ENCODE measurements around the gene CIDEC. TPM values are rescaled to one million over a fixed set of nuclear protein-coding genes. Genes with fewer than 3 reads are reported as not detected.

CIDEC gene
- total and polyA plus RNA-seq, 2 of the 13 experiments (the other 11 are each of a cell fraction or from before 2014, with no cell fraction given): 2.5 to 10.4 TPM

- TF ChIP-seq FUBP1 (CRISPR knock-in tag; IDR thresholded peaks at IDR 0.05; ENCODE audit: borderline replicate concordance): no peak
- TF ChIP-seq HOXD1 (CRISPR knock-in tag; IDR thresholded peaks at IDR 0.05): no peak
- TF ChIP-seq CEBPZ (IDR thresholded peaks at IDR 0.05; ENCODE audit: low read length): no peak
- TF ChIP-seq ZNF777 (CRISPR knock-in tag; IDR thresholded peaks at IDR 0.05): no peak
- no peak for TF ChIP-seq ZNF543 (CRISPR knock-in tag; IDR thresholded peaks at IDR 0.05)
- no peak for TF ChIP-seq ZSCAN22 (CRISPR knock-in tag; IDR thresholded peaks at IDR 0.05)
- no peak for TF ChIP-seq NR1H2 (CRISPR knock-in tag; IDR thresholded peaks at IDR 0.05; ENCODE audit: borderline replicate concordance, low read depth)
- no peak for TF ChIP-seq ZNF674 (CRISPR knock-in tag; IDR thresholded peaks at IDR 0.05; ENCODE audit: low read depth)
- TF ChIP-seq ZNF251 (CRISPR knock-in tag; IDR thresholded peaks at IDR 0.05): no peak
- TF ChIP-seq ZNF761 (CRISPR knock-in tag; conservative IDR thresholded peaks at IDR 0.05): no peak
- TF ChIP-seq PRPF4 (IDR thresholded peaks at IDR 0.05; ENCODE audit: low read depth, low read length, poor library complexity, severe bottlenecking): no peak
- peak; percentile 76; the same call in 1 of the 2 replicates for TF ChIP-seq ZNF788 (CRISPR knock-in tag; IDR thresholded peaks at IDR 0.05; ENCODE audit: borderline replicate concordance)
- TF ChIP-seq ZNF354B (CRISPR knock-in tag; IDR thresholded peaks at IDR 0.05): no peak
- no peak for TF ChIP-seq ZNF570 (CRISPR knock-in tag; IDR thresholded peaks at IDR 0.05; ENCODE audit: borderline replicate concordance)
- TF ChIP-seq JUNB (CRISPR knock-in tag; IDR thresholded peaks at IDR 0.05; ENCODE audit: borderline replicate concordance): peak; percentile 81
- 0 out of 2 replicates have a peak, but pooled peaks have one; percentile 16 for TF ChIP-seq ZBED4 (CRISPR knock-in tag; IDR thresholded peaks at IDR 0.05; ENCODE audit: borderline replicate concordance)
- no peak for TF ChIP-seq ZNF782 (CRISPR knock-in tag; IDR thresholded peaks at IDR 0.05; ENCODE audit: borderline replicate concordance)
- TF ChIP-seq SUZ12 (IDR thresholded peaks at IDR 0.05; ENCODE audit: low read depth, low read length): no peak
- TF ChIP-seq GPBP1L1 (CRISPR knock-in tag; IDR thresholded peaks at IDR 0.05): no peak
- TF ChIP-seq ERF (CRISPR knock-in tag; IDR thresholded peaks at IDR 0.05): 0 out of 2 replicates have a peak, but pooled peaks have one; percentile 55
- peak; percentile 34; the same call in 1 of the 2 replicates for TF ChIP-seq SPEN (CRISPR knock-in tag; IDR thresholded peaks at IDR 0.05; ENCODE audit: low read depth)
These were observed 1.4 kb downstream of the CIDEC start (continued) for GRCh38 chr3:9878700-9879099.

All from HepG2 (cell line).